Measurements from ENCODE around the gene CES5A.

Gene CES5A, protein sequence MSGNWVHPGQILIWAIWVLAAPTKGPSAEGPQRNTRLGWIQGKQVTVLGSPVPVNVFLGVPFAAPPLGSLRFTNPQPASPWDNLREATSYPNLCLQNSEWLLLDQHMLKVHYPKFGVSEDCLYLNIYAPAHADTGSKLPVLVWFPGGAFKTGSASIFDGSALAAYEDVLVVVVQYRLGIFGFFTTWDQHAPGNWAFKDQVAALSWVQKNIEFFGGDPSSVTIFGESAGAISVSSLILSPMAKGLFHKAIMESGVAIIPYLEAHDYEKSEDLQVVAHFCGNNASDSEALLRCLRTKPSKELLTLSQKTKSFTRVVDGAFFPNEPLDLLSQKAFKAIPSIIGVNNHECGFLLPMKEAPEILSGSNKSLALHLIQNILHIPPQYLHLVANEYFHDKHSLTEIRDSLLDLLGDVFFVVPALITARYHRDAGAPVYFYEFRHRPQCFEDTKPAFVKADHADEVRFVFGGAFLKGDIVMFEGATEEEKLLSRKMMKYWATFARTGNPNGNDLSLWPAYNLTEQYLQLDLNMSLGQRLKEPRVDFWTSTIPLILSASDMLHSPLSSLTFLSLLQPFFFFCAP

DNA sequence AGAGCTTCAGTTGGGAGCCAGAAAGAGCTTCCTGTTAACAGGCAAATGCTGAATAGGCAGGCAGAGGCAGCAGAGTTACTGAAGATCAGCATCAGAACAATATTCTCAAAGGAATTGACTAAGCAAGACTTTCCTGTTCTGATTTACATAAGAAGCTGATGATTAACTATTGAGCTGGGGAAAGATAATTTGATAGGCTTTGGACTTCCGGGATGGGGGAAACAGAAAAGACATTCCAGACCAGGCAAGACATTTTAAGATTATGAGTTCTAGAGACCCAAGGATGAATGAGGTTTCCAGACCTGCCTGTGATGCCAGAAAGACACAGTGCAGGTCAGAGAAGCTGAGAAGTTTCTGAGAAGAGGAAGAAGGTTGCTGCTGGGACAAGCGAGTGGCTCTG, at the start of gene CES5A:
CES5A (minus strand) TSS at position 101 of the 400 bp plus-strand sequence. CDS start 152 bp downstream, outside the sequence.
- H3K36me3 Mint-ChIP-seq (ENCODE audit: low read depth), result no peaks in the 10 kb centered on the region
- H3K9me3 Mint-ChIP-seq, result no peaks in the 10 kb centered on the region
- peaks cover 11% of the 10 kb centered on the region for H3K27me3 Mint-ChIP-seq (ENCODE audit: low read depth)
- H3K27ac Mint-ChIP-seq, result no peak within 1 kb of the TSS
- H3K4me3 Mint-ChIP-seq, result no peak within 1 kb of the TSS
- TF ChIP-seq, protein P1, sequence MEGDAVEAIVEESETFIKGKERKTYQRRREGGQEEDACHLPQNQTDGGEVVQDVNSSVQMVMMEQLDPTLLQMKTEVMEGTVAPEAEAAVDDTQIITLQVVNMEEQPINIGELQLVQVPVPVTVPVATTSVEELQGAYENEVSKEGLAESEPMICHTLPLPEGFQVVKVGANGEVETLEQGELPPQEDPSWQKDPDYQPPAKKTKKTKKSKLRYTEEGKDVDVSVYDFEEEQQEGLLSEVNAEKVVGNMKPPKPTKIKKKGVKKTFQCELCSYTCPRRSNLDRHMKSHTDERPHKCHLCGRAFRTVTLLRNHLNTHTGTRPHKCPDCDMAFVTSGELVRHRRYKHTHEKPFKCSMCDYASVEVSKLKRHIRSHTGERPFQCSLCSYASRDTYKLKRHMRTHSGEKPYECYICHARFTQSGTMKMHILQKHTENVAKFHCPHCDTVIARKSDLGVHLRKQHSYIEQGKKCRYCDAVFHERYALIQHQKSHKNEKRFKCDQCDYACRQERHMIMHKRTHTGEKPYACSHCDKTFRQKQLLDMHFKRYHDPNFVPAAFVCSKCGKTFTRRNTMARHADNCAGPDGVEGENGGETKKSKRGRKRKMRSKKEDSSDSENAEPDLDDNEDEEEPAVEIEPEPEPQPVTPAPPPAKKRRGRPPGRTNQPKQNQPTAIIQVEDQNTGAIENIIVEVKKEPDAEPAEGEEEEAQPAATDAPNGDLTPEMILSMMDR (IDR thresholded peaks at IDR 0.05; ENCODE audit: unreplicated experiment in 3 of 3), result no peak
- peaks cover 10% of the 10 kb centered on the region for H3K4me1 Mint-ChIP-seq

DNA sequence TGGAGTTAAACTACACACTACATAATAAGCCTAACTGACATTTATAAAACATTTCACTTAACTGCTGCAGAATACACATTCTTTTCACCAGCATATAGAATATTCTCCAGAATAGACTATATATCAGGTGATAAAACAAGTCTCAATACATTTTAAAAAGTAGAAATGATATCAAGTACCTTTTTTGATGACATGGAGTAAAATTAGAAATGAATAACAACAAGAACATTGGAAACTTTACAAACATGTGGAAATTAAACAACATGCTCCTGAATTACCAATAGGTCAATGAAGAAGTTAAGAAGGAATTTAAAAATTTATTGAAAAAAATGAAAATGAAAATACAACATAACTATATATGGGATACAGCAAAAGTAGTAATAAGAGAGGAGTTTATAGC, 47.5 kb upstream of the CES5A start:
- Mint-ChIP-seq H3K27ac (no peak overlapping the region), H3K4me3 (no peak overlapping the region), H3K4me1 (peaks cover 5% of the 10 kb centered on the region), H3K27me3 (ENCODE audit: low read depth) (peaks cover 15% of the 10 kb centered on the region), H3K36me3 (ENCODE audit: low read depth) (no peaks in the 10 kb centered on the region), H3K9me3 (peaks cover 4% of the 10 kb centered on the region)
- TF ChIP-seq, protein P1 (IDR thresholded peaks at IDR 0.05; ENCODE audit: unreplicated experiment in 3 of 3), result no peak

DNA sequence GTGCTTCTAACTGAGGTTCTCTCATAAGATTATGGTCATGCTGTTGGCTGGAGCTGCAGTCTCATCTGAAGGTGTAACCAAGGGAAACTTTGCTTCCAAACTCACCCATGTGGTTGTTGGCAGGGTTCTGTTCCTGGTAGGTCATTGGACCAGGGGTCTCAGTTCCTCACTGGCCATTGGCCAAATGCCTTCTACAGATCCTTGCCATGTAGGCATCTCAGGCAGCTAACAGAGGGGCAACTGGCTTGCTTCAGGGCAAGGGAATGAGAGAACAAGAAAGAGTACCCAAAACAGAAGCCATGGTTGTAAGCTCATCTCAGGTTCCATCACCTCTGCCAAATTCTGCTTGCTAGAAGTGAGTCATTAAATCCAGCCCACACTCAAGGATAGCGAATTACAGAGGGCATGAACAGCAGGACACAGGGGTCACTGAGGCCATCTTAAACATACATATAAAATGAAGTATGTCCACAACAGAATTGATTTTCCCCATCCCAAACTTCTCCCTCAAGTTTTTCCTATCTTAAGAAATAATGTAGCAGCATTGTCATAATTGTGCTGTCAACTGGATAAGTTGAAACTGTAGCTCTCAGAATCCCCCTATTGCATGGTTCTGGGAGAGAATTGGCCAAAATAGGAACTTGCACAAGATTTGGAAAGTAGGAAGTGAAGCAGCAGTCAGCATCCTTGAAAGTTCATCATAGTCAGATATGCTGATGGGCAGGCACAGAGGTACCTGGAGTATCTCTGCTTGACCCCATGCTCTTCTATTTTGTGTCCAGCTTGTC, 42.4 kb upstream of the CES5A start:
- Mint-ChIP-seq H3K27me3 (ENCODE audit: low read depth) (peaks cover 14% of the 10 kb centered on the region), H3K36me3 (ENCODE audit: low read depth) (no peaks in the 10 kb centered on the region), H3K4me3 (no peak overlapping the region), H3K9me3 (peaks cover 4% of the 10 kb centered on the region), H3K4me1 (no peaks in the 10 kb centered on the region), H3K27ac (no peak overlapping the region)
- TF ChIP-seq, protein P1 (IDR thresholded peaks at IDR 0.05; ENCODE audit: unreplicated experiment in 3 of 3), result no peak

DNA sequence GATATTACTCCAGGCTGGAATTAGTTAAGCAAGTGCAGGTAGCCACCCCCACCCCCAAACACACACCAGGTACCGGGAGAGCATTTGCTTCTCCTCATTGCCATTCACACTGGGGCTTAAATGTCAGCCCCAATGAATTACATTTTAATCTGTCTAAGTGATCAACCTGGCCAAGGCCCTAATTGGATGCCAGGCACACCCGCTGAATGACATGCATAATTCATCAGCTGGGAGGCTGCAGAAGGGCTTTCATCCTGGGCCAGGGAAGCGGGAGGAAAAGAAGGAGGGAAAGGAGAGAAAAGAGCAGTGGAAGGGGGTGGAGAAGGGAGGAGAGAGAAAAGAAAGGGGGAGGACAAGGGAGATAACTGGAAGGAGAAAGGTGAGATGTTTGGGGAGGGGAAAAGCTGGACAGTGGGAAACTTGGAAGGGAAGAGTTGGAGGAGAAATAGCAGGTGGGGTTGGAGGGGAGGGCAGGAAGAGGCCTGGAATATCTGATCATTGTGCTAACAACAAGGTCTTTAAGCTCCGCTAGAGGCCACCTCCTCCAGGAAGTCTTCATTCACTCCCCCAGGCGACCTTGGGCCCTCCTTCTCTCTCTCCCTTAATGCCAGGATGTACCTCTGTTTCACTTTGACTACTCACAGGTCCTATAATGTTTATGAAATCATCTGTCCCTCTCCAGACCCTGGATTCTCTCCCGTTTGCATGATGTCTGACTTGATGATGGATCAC, 40.1 kb upstream of the CES5A start:
- Mint-ChIP-seq H3K27ac (peak overlapping the region in 1 of 3 experiments; percentile 31), H3K4me1 (no peaks in the 10 kb centered on the region), H3K36me3 (ENCODE audit: low read depth) (no peaks in the 10 kb centered on the region), H3K27me3 (ENCODE audit: low read depth) (peaks cover 16% of the 10 kb centered on the region), H3K9me3 (peaks cover 2% of the 10 kb centered on the region), H3K4me3 (no peak overlapping the region)
- TF ChIP-seq, protein P1 (IDR thresholded peaks at IDR 0.05; ENCODE audit: unreplicated experiment in 3 of 3), result no peak

DNA sequence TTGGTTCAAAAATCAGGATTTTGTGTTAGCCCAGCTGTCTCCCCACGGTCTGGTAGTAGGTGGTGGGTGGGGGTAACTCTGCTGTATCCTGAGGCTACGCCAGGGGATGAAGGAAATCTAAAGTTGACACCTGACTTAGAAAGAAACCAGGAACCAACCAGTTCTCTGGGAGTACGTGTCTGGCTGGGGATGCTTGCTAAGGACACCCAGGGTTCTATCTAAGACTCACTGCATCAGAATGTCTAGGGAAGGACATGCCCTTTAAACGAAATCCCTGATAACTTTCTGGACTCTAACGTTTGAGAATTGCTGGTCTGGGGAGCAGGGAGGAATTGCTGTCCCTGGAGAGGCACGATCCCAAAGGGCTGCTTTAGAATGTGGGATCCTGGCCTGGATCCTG, 39.2 kb upstream of the CES5A start:
- Mint-ChIP-seq H3K27me3 (ENCODE audit: low read depth) (peaks cover 15% of the 10 kb centered on the region), H3K36me3 (ENCODE audit: low read depth) (no peaks in the 10 kb centered on the region), H3K4me3 (no peak overlapping the region), H3K9me3 (no peaks in the 10 kb centered on the region), H3K27ac (no peak overlapping the region), H3K4me1 (no peaks in the 10 kb centered on the region)
- TF ChIP-seq, protein P1 (IDR thresholded peaks at IDR 0.05; ENCODE audit: unreplicated experiment in 3 of 3), result no peak

Measured in nephron (organoid).